H9 (cell line): ENCODE results near the gene NEK5. TPM values are rescaled to one million over a fixed set of nuclear protein-coding genes. Genes with fewer than 3 reads are reported as not detected.
"Not testable (repeated sequence)": the region's sequence is repeated elsewhere in the genome, so short reads cannot be mapped to it uniquely, and the experiment has no call there.

Source experiments
- DNase-seq: peaks from one replicate; pipeline ENCODE4 v3.0.0-alpha.2; 2017
- H2AFZ ChIP-seq: one replicate; pipeline ENCODE4 v1.6.1; 2013; ENCODE audit warnings: mild to moderate bottlenecking, low read length, control low read depth, moderate library complexity
- H2AK5ac ChIP-seq: 2 replicates; pipeline ENCODE4 v1.6.1; 2013; ENCODE audit warnings: low read length, control low read depth, mixed read lengths; ENCODE audit not compliant: insufficient read length
- H2BK120ac ChIP-seq: one replicate; pipeline ENCODE4 v1.6.1; 2013; ENCODE audit warnings: low read depth, mild to moderate bottlenecking, low read length, control low read depth, inconsistent platforms; ENCODE audit not compliant: poor library complexity, severe bottlenecking
- H2BK12ac ChIP-seq: 2 replicates; pipeline ENCODE4 v1.6.1; 2013; ENCODE audit warnings: low read length, control low read depth, mixed read lengths, low read depth; ENCODE audit not compliant: insufficient read length
- H2BK15ac ChIP-seq: 2 replicates; pipeline ENCODE4 v1.6.1; 2013; ENCODE audit warnings: low read depth, low read length, control low read depth
- H2BK20ac ChIP-seq: one replicate; pipeline ENCODE4 v1.6.1; 2013; ENCODE audit warnings: low read depth, mild to moderate bottlenecking, low read length, control low read depth, inconsistent platforms; ENCODE audit not compliant: poor library complexity, severe bottlenecking
- H2BK5ac ChIP-seq: 2 replicates; pipeline ENCODE4 v1.6.1; 2013; ENCODE audit warnings: low read length, control low read depth, mixed read lengths; ENCODE audit not compliant: insufficient read length
- H3K14ac ChIP-seq: 2 replicates; pipeline ENCODE4 v1.6.1; 2013; ENCODE audit warnings: low read length, control low read depth; ENCODE audit not compliant: insufficient read depth
- H3K18ac ChIP-seq: 2 replicates; pipeline ENCODE4 v1.6.1; 2013; ENCODE audit warnings: low read depth, mild to moderate bottlenecking, mixed read lengths, low read length, control low read depth; ENCODE audit not compliant: insufficient read length
- H3K23ac ChIP-seq: 2 replicates; pipeline ENCODE4 v1.6.1; 2013; ENCODE audit warnings: low read length, control low read depth, mixed read lengths, low read depth; ENCODE audit not compliant: insufficient read length
- H3K23me2 ChIP-seq: 2 replicates; pipeline ENCODE4 v1.6.1; 2013; ENCODE audit warnings: low read depth, mild to moderate bottlenecking, mixed read lengths, low read length, control low read depth; ENCODE audit not compliant: insufficient read length, poor library complexity, severe bottlenecking
- H3K27ac ChIP-seq: 2 replicates; pipeline ENCODE4 v1.5.1; 2013; ENCODE audit warnings: low read length, control low read depth, mixed read lengths, low read depth; ENCODE audit not compliant: insufficient read length
- H3K27me3 ChIP-seq: 2 replicates; pipeline ENCODE4 v1.6.1; 2013; ENCODE audit warnings: low read length, control low read depth, inconsistent platforms; ENCODE audit not compliant: insufficient read depth
- H3K4ac ChIP-seq: 2 replicates; pipeline ENCODE4 v1.6.1; 2013; ENCODE audit warnings: low read depth, mild to moderate bottlenecking, control low read depth, inconsistent platforms, low read length, moderate library complexity
- H3K4me1 ChIP-seq: 2 replicates; pipeline ENCODE4 v1.6.1; 2013; ENCODE audit warnings: low read length, control low read depth, inconsistent platforms; ENCODE audit not compliant: insufficient read depth
- H3K4me2 ChIP-seq: 2 replicates; pipeline ENCODE4 v1.6.1; 2013; ENCODE audit warnings: low read length, control low read depth, mixed read lengths; ENCODE audit not compliant: insufficient read length, insufficient read depth
- H3K56ac ChIP-seq: 2 replicates; pipeline ENCODE4 v1.6.1; 2013; ENCODE audit warnings: low read depth, mild to moderate bottlenecking, mixed read lengths, low read length, control low read depth; ENCODE audit not compliant: insufficient read length
- H3K79me1 ChIP-seq: 2 replicates; pipeline ENCODE4 v1.6.1; 2013; ENCODE audit warnings: low read depth, mild to moderate bottlenecking, moderate library complexity, low read length, control low read depth, inconsistent platforms; ENCODE audit not compliant: insufficient read depth, poor library complexity, severe bottlenecking
- H3K79me2 ChIP-seq: 2 replicates; pipeline ENCODE4 v1.6.1; 2013; ENCODE audit warnings: low read length, control low read depth, inconsistent platforms; ENCODE audit not compliant: insufficient read depth
- H3K9ac ChIP-seq: 2 replicates; pipeline ENCODE4 v1.6.1; 2013; ENCODE audit warnings: low read length, control low read depth, mixed read lengths; ENCODE audit not compliant: insufficient read length; ENCODE audit errors: extremely low read depth
- H3K9me3 ChIP-seq: one replicate; pipeline ENCODE4 v1.6.1; 2013; ENCODE audit warnings: low read depth, low read length, inconsistent platforms; ENCODE audit not compliant: control insufficient read depth
- H3T11ph ChIP-seq: one replicate; pipeline ENCODE4 v1.6.1; 2013; ENCODE audit warnings: mild to moderate bottlenecking, low read length, control low read depth, inconsistent platforms
- H4K20me1 ChIP-seq: one replicate; pipeline ENCODE4 v1.6.1; 2013; ENCODE audit not compliant: control insufficient read depth, insufficient read length, insufficient read depth
- H4K5ac ChIP-seq: 2 replicates; pipeline ENCODE4 v1.6.1; 2013; ENCODE audit warnings: low read depth, mild to moderate bottlenecking, mixed read lengths, low read length, control low read depth; ENCODE audit not compliant: insufficient read length
- H4K8ac ChIP-seq: replicated peaks from 2 replicates; pipeline ENCODE4 v1.6.1; 2013; ENCODE audit warnings: low read length, control low read depth, mixed read lengths, low read depth; ENCODE audit not compliant: insufficient read length
- H4K91ac ChIP-seq: 2 replicates; pipeline ENCODE4 v1.6.1; 2013; ENCODE audit warnings: low read depth, mild to moderate bottlenecking, moderate library complexity, mixed read lengths, low read length, control low read depth; ENCODE audit not compliant: insufficient read length
- H3K27ac Mint-ChIP-seq, 3 experiments: 2 replicates in 2 of 3; 3 replicates in 1 of 3; pipeline ENCODE4 v1.8.0; 2020 to 2021; ENCODE audit warnings: mixed read lengths in 3 of 3, mild to moderate bottlenecking in 1 of 3, moderate library complexity in 1 of 3
- H3K27me3 Mint-ChIP-seq: 2 replicates; pipeline ENCODE4 v1.8.0; 2021; ENCODE audit warnings: low read depth, mild to moderate bottlenecking, moderate library complexity, mixed read lengths
- H3K36me3 Mint-ChIP-seq, 3 experiments: 2 replicates in 2 of 3; 3 replicates in 1 of 3; pipeline ENCODE4 v1.8.0; 2020 to 2021; ENCODE audit warnings: low read depth in 3 of 3, mixed read lengths in 3 of 3; ENCODE audit not compliant: insufficient read depth in 1 of 3
- H3K4me1 Mint-ChIP-seq, 2 experiments: 2 replicates each; pipeline ENCODE4 v1.8.0; 2020; ENCODE audit warnings: mixed read lengths in 2 of 2
- H3K4me3 Mint-ChIP-seq, 2 experiments: 2 replicates in 1 of 2; 3 replicates in 1 of 2; pipeline ENCODE4 v1.8.0; 2020 to 2021; ENCODE audit warnings: mild to moderate bottlenecking in 2 of 2, mixed read lengths in 2 of 2, moderate library complexity in 1 of 2
- H3K9me3 Mint-ChIP-seq, 2 experiments: 2 replicates in 1 of 2; 3 replicates in 1 of 2; pipeline ENCODE4 v1.8.0; 2020; ENCODE audit warnings: mild to moderate bottlenecking in 2 of 2, mixed read lengths in 2 of 2, moderate library complexity in 1 of 2
- CTCF ChIP-seq: fragments of 200-600 bp; sonication (generic); conservative IDR thresholded peaks from 3 replicates; pipeline ENCODE4 v1.8.0; 2021; ENCODE audit warnings: antibody characterized with exemption, mild to moderate bottlenecking
- WGBS: extraction: QIAGEN DNeasy Blood & Tissue Kit; methylation state at CpG from one replicate; pipeline ENCODE4 v1.1.7; 2013; ENCODE audit warnings: missing lambda C conversion rate, low lambda C conversion rate, mixed read lengths; ENCODE audit not compliant: insufficient read length; ENCODE audit errors: extremely low coverage; 5-methylcytosine and 5-hydroxymethylcytosine counted together
- total RNA-seq: library from RNA; stranded (reverse); gene quantifications from 2 replicates; pipeline ENCODE4 v1.2.1, GENCODE V29; 2021

NEK5 gene
- total RNA-seq, 1 experiment from 2014 or later, result 0.26 TPM

- H4K5ac ChIP-seq, result no peak overlapping the region
- no peak overlapping the region for H3T11ph ChIP-seq
- no peaks in the 10 kb centered on the region for H3K4me1 ChIP-seq
- H2BK15ac ChIP-seq, result no peak overlapping the region
- no peak for DNase-seq
- H2AFZ ChIP-seq, result no peak overlapping the region
- Mint-ChIP-seq H3K4me3 (no peak overlapping the region), H3K9me3 (peaks cover 2 to 3% of the 10 kb centered on the region in 2 experiments; a peak in 2 of 5 replicates), H3K4me1 (no peaks in the 10 kb centered on the region), H3K27me3 (no peaks in the 10 kb centered on the region), H3K36me3 (peaks cover 0 to 5% (median 0%) of the 10 kb centered on the region in 3 experiments; a peak in 1 of 7 replicates), H3K27ac (no peak overlapping the region)
- no peak overlapping the region for H3K4ac ChIP-seq
- no peak overlapping the region for H3K27ac ChIP-seq
- no peaks in the 10 kb centered on the region for H3K23me2 ChIP-seq
- H4K20me1 ChIP-seq, result no peaks in the 10 kb centered on the region
- no peak overlapping the region for H3K9ac ChIP-seq
- H3K4me2 ChIP-seq, result no peak overlapping the region
- no peaks in the 10 kb centered on the region for H3K79me1 ChIP-seq
- WGBS, result no CpG with 5 or more reads among the region's 5 CpGs
- H3K9me3 ChIP-seq, result no peaks in the 10 kb centered on the region
- H3K18ac ChIP-seq, result no peak overlapping the region
- no peak overlapping the region for H2BK120ac ChIP-seq
- no peak overlapping the region for H2BK5ac ChIP-seq
- no peak overlapping the region for H3K14ac ChIP-seq
- H2AK5ac ChIP-seq, result no peak overlapping the region
- H3K23ac ChIP-seq, result no peak overlapping the region
- H3K79me2 ChIP-seq, result no peaks in the 10 kb centered on the region
- H2BK20ac ChIP-seq, result no peak overlapping the region
- H2BK12ac ChIP-seq, result no peak overlapping the region
- no peak for TF ChIP-seq CTCF
- H4K91ac ChIP-seq, result no peak overlapping the region
- no peaks in the 10 kb centered on the region for H3K27me3 ChIP-seq
- no peak overlapping the region for H3K56ac ChIP-seq
- no peak overlapping the region for H4K8ac ChIP-seq
These were observed 25.5 kb downstream of the NEK5 start for GRCh38 chr13:52103386-52103785.

GRCh38 chr13:52102423-52102822, 26.4 kb downstream of the NEK5 start:
- H3K56ac ChIP-seq, H3K79me1 ChIP-seq, H3K23ac ChIP-seq, H3K79me2 ChIP-seq, H3K27me3 Mint-ChIP-seq, H3K14ac ChIP-seq, H3K4me2 ChIP-seq, H3K27me3 ChIP-seq, H2AFZ ChIP-seq, H2BK12ac ChIP-seq, H3T11ph ChIP-seq, H3K23me2 ChIP-seq, H2AK5ac ChIP-seq, H3K4ac ChIP-seq, H3K27ac Mint-ChIP-seq, H2BK20ac ChIP-seq, H3K4me1 Mint-ChIP-seq, H3K9me3 ChIP-seq, H3K36me3 Mint-ChIP-seq, H4K91ac ChIP-seq, H3K4me3 Mint-ChIP-seq, DNase-seq, H4K5ac ChIP-seq, H4K8ac ChIP-seq, H2BK15ac ChIP-seq, H2BK5ac ChIP-seq, H3K9me3 Mint-ChIP-seq, H3K4me1 ChIP-seq, H2BK120ac ChIP-seq, H3K27ac ChIP-seq, H4K20me1 ChIP-seq, H3K18ac ChIP-seq, H3K9ac ChIP-seq: not testable (repeated sequence)
- WGBS, result no CpG with 5 or more reads among the region's 3 CpGs
